ENCODE measurements around the gene ASB3.
A peak's percentile ranks its signal among the peaks of the same experiment; 100 is the strongest.

Gene ASB3

GRCh38 chr2:53780056-53780455, 6.7 kb downstream of the ASB3 start:
- Histone ChIP-seq H3K4me1 (ENCODE audit: insufficient read depth, low read length, severe bottlenecking) (peaks cover 19% of the 10 kb centered on the region), H3K9ac (ENCODE audit: low read length) (no peak overlapping the region)

GRCh38 chr2:53778536-53779162, 8.1 kb downstream of the ASB3 start:
- Histone ChIP-seq H3K9ac (ENCODE audit: low read length) (no peak overlapping the region), H3K4me2 (ENCODE audit: low read length) (no peak overlapping the region), H3F3A (ENCODE audit: insufficient read depth, low read length) (peaks cover 7% of the 10 kb centered on the region; the same call in 1 of the 2 replicates), H3K4me3 (ENCODE audit: low read depth, low read length, poor library complexity, severe bottlenecking) (no peak overlapping the region), H3K36me3 (ENCODE audit: insufficient read depth, low read length) (peaks cover 90% of the 10 kb centered on the region), H3K9me3 (ENCODE audit: low read length) (no peaks in the 10 kb centered on the region), H3K27me3 (ENCODE audit: insufficient read depth, low read length) (no peaks in the 10 kb centered on the region), H4K20me1 (ENCODE audit: insufficient read depth, low read length) (no peaks in the 10 kb centered on the region), H2AFZ (ENCODE audit: low read length) (no peak overlapping the region), H3K27ac (ENCODE audit: low read depth, low read length, poor library complexity, severe bottlenecking) (no peak overlapping the region), H3K4me1 (ENCODE audit: insufficient read depth, low read length, severe bottlenecking) (peaks cover 5% of the 10 kb centered on the region), H3K79me2 (ENCODE audit: insufficient read depth, low read length) (peaks cover 78% of the 10 kb centered on the region), H3K9me2 (ENCODE audit: low read depth, low read length) (no peaks in the 10 kb centered on the region)
- no peak for TF ChIP-seq EZH2 (IDR thresholded peaks at IDR 0.05; ENCODE audit: borderline replicate concordance, low read length)

More at GRCh38 chr2:53780056-53780455, 6.7 kb downstream of the ASB3 start:
- Histone ChIP-seq H3K9me3 (ENCODE audit: low read length) (no peaks in the 10 kb centered on the region), H3K27me3 (ENCODE audit: insufficient read depth, low read length) (no peaks in the 10 kb centered on the region), H4K20me1 (ENCODE audit: insufficient read depth, low read length) (no peaks in the 10 kb centered on the region), H3K27ac (ENCODE audit: low read depth, low read length, poor library complexity, severe bottlenecking) (no peak overlapping the region), H3F3A (ENCODE audit: insufficient read depth, low read length) (no peaks in the 10 kb centered on the region), H3K4me2 (ENCODE audit: low read length) (no peak overlapping the region), H3K9me2 (ENCODE audit: low read depth, low read length) (no peaks in the 10 kb centered on the region), H3K4me3 (ENCODE audit: low read depth, low read length, poor library complexity, severe bottlenecking) (no peak overlapping the region), H2AFZ (ENCODE audit: low read length) (no peak overlapping the region), H3K79me2 (ENCODE audit: insufficient read depth, low read length) (peaks cover 79% of the 10 kb centered on the region), H3K36me3 (ENCODE audit: insufficient read depth, low read length) (peaks cover 80% of the 10 kb centered on the region)
- no peak for TF ChIP-seq CTCF (IDR thresholded peaks at IDR 0.05; ENCODE audit: low read length)
- TF ChIP-seq EZH2 (IDR thresholded peaks at IDR 0.05; ENCODE audit: borderline replicate concordance, low read length) = no peak

- no peaks in the 10 kb centered on the region for H3K9me3 ChIP-seq (ENCODE audit: low read length)
- no peak overlapping the region for H3K9ac ChIP-seq (ENCODE audit: low read length)
- H3K79me2 ChIP-seq (ENCODE audit: insufficient read depth, low read length) = peaks cover 70% of the 10 kb centered on the region
- no peaks in the 10 kb centered on the region for H3K27me3 ChIP-seq (ENCODE audit: insufficient read depth, low read length)
- H3F3A ChIP-seq (ENCODE audit: insufficient read depth, low read length) = peaks cover 7% of the 10 kb centered on the region; the same call in 1 of the 2 replicates
- H3K4me3 ChIP-seq (ENCODE audit: low read depth, low read length, poor library complexity, severe bottlenecking) = no peak overlapping the region
- no peaks in the 10 kb centered on the region for H3K4me1 ChIP-seq (ENCODE audit: insufficient read depth, low read length, severe bottlenecking)
- no peak for TF ChIP-seq EZH2 (IDR thresholded peaks at IDR 0.05; ENCODE audit: borderline replicate concordance, low read length)
- no peak for TF ChIP-seq CTCF (IDR thresholded peaks at IDR 0.05; ENCODE audit: low read length)
- no peaks in the 10 kb centered on the region for H3K9me2 ChIP-seq (ENCODE audit: low read depth, low read length)
- H3K4me2 ChIP-seq (ENCODE audit: low read length) = no peak overlapping the region
- no peak overlapping the region for H3K27ac ChIP-seq (ENCODE audit: low read depth, low read length, poor library complexity, severe bottlenecking)
- H4K20me1 ChIP-seq (ENCODE audit: insufficient read depth, low read length) = no peaks in the 10 kb centered on the region
- H2AFZ ChIP-seq (ENCODE audit: low read length) = no peak overlapping the region
- H3K36me3 ChIP-seq (ENCODE audit: insufficient read depth, low read length) = peaks cover 84% of the 10 kb centered on the region
These were observed 9.6 kb downstream of the ASB3 start for GRCh38 chr2:53777134-53777533.

GRCh38 chr2:53770264-53770663, 16.5 kb downstream of the ASB3 start:
- Histone ChIP-seq H3K27ac (ENCODE audit: low read depth, low read length, poor library complexity, severe bottlenecking) (peak overlapping the region; percentile 14), H3K4me3 (ENCODE audit: low read depth, low read length, poor library complexity, severe bottlenecking) (peak overlapping the region; percentile 91), H3K79me2 (ENCODE audit: insufficient read depth, low read length) (peaks cover 51% of the 10 kb centered on the region), H3F3A (ENCODE audit: insufficient read depth, low read length) (peaks cover 7% of the 10 kb centered on the region; the same call in 1 of the 2 replicates), H2AFZ (ENCODE audit: low read length) (no peak overlapping the region), H3K27me3 (ENCODE audit: insufficient read depth, low read length) (no peaks in the 10 kb centered on the region), H3K9me2 (ENCODE audit: low read depth, low read length) (no peaks in the 10 kb centered on the region), H4K20me1 (ENCODE audit: insufficient read depth, low read length) (no peaks in the 10 kb centered on the region), H3K9ac (ENCODE audit: low read length) (no peak overlapping the region), H3K4me2 (ENCODE audit: low read length) (peak overlapping the region; percentile 76; the same call in 1 of the 2 replicates), H3K9me3 (ENCODE audit: low read length) (no peaks in the 10 kb centered on the region), H3K36me3 (ENCODE audit: insufficient read depth, low read length) (peaks cover 49% of the 10 kb centered on the region), H3K4me1 (ENCODE audit: insufficient read depth, low read length, severe bottlenecking) (peaks cover 30% of the 10 kb centered on the region)
- TF ChIP-seq EZH2 (IDR thresholded peaks at IDR 0.05; ENCODE audit: borderline replicate concordance, low read length) (no peak), CTCF (IDR thresholded peaks at IDR 0.05; ENCODE audit: low read length) (no peak)
